C4-2B (cell line): ENCODE data around the gene FAM13B.

Experiments
- H3K27ac ChIP-seq: fragments of 450-650 bp; 2 replicates; pipeline ENCODE4 v1.5.1; 2017
- ZFX ChIP-seq: fragments of 450-650 bp; IDR thresholded peaks from 2 replicates; pipeline ENCODE4 v1.6.1; 2017
- TF ChIP-seq, protein P1 (sequence below): fragments of 450-650 bp; conservative IDR thresholded peaks from 2 replicates; pipeline ENCODE4 v1.5.1; 2017; ENCODE audit warnings: mild to moderate bottlenecking

FAM13B gene

DNA sequence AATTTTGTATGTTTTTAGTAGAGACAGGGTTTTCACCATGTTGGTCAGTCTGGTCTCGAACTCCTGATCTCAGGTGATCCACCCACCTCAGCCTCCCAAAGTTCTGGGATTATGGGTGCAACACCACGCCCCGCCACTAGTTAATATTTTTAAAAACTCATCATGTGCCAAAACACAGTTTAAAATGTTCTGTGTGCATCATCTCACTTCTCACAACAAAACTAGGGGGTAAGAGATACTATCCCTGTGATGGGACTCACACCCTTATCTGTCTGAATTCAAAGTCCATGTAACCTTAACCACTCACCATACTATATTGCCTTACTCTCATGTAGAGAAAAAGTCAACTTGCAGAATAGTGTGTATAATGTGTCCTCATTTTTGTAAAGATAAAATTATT lies 141.0 kb downstream of the FAM13B start:
- H3K27ac ChIP-seq = no peak overlapping the region
- TF ChIP-seq, protein P1, sequence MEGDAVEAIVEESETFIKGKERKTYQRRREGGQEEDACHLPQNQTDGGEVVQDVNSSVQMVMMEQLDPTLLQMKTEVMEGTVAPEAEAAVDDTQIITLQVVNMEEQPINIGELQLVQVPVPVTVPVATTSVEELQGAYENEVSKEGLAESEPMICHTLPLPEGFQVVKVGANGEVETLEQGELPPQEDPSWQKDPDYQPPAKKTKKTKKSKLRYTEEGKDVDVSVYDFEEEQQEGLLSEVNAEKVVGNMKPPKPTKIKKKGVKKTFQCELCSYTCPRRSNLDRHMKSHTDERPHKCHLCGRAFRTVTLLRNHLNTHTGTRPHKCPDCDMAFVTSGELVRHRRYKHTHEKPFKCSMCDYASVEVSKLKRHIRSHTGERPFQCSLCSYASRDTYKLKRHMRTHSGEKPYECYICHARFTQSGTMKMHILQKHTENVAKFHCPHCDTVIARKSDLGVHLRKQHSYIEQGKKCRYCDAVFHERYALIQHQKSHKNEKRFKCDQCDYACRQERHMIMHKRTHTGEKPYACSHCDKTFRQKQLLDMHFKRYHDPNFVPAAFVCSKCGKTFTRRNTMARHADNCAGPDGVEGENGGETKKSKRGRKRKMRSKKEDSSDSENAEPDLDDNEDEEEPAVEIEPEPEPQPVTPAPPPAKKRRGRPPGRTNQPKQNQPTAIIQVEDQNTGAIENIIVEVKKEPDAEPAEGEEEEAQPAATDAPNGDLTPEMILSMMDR = peak; percentile 33; the same call in 1 of the 2 replicates
- no peak for TF ChIP-seq ZFX

DNA sequence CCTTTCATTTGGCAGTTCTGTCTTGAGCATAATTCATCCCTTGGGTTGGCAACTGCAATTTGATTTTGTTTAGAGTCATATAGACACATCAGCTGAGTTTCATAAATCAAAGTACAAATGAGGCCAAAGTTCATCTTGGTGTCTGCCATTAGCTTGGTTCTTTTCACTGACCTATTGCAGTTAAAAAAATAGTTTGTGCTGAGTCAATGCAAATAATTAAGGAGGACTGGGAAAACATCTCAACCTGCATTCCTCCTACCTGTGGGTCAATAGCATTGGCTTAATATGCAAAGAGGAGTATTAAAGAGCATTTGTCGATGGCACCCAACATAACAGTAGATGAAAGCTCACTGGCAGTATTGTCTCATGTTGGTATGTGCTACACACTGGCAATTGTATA lies 142.0 kb downstream of the FAM13B start:
- TF ChIP-seq, protein P1 = no peak
- TF ChIP-seq ZFX = no peak
- no peak overlapping the region for H3K27ac ChIP-seq

DNA sequence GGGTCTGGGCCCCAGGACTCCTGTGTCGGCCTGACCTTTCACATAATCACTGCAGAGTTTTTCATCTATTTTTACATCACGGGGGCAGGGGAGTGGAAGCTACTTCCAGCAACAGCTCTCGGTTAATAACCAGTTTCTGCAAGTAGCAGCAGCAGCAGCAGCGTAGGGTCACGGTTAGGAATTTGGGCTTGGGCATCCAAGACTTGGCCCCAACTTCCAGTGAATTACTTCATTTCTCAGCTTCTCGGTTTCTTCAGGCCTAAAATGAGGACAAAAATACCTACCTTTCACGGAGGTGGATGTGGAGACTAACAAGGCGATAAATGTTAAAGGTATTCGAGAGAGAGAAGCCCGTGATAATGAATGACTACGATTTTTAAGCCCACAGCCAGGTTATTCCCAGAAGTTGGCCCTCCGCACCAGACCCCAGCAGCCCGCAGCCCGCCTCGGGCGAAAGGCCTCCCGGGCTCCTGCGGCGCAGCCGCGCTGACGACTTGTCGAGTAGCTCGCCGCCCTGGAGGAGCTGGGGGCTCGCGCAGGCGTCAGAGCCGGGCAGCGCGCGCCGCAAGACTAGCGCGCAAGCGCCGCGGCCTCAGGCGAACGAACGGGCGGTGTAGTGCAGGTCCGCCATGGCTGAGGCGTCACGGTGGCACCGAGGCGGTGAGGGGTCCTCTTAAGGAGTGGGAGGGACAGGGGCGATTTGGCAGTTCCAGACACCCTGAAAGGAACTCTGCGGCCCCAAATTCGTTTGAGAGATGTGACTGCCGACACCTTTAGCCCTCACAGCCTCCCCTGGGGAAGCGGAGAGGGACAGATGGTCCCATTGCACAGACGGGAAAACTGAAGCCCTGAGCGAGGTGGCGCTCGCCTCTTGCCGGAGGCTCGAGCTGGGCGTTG lies 143.8 kb downstream of the FAM13B start, which contains the start of gene PKD2L2:
Gene PKD2L2, plus strand, starts transcription at position 595 of the 897 bp plus-strand sequence. Its CDS starts 35 bp downstream, at position 630.
- peak within 1 kb of the TSS; percentile 72 for H3K27ac ChIP-seq
- TF ChIP-seq ZFX = peak; percentile 49
- TF ChIP-seq, protein P1 = peak; percentile 35

DNA sequence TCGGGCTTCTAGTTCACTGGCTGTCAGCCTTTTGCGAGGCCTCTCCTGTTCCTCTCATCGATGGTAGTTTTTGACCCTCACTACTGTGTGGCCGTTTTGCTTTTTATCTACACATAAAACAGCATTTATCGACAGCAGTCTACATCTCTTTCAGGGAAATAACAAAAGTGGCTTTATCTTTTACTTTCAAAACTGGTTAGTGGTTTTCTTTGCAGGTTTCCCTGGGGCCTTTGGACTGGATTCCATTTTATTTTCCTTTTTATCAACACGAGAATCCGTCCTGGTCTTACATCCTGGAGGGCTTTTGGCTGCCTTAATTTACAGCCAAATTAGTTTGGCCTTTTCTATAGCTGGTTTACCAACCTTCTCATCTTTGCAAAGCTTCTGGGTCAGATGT lies 144.4 kb downstream of the FAM13B start:
- TF ChIP-seq, protein P1 = no peak
- TF ChIP-seq ZFX = no peak
- H3K27ac ChIP-seq = peak overlapping the region; percentile 72; the same call in 1 of the 2 replicates
